DND-41 (cell line): ENCODE results near the gene COCH.
"Not testable (repeated sequence)": the region's sequence is repeated elsewhere in the genome, so short reads cannot be mapped to it uniquely, and the experiment has no call there.

Source experiments
- ATAC-seq: fragments of 200-7000 bp; cut with Tn5 transposase; 3 replicates; pipeline ENCODE4 v1.9.1; 2021; ENCODE audit warnings: low read depth; ENCODE audit not compliant: insufficient read depth
- DNase-seq: peaks from one replicate; pipeline ENCODE4 v3.0.0-alpha.2; 2020
- H2AFZ ChIP-seq: 2 replicates; pipeline ENCODE4 v1.6.0; 2012; ENCODE audit warnings: low read depth, low read length
- H3K27ac ChIP-seq: 2 replicates; pipeline ENCODE4 v1.5.1; 2012; ENCODE audit warnings: low read length, inconsistent platforms
- H3K27me3 ChIP-seq: fragments of 200-600 bp; sonication (generic); 2 replicates; pipeline ENCODE4 v1.6.0; 2012; ENCODE audit warnings: low read length, mild to moderate bottlenecking, inconsistent platforms; ENCODE audit not compliant: insufficient read depth, poor library complexity
- H3K36me3 ChIP-seq: 2 replicates; pipeline ENCODE4 v1.5.1; 2012; ENCODE audit warnings: low read length, inconsistent platforms; ENCODE audit not compliant: insufficient read depth
- H3K4me1 ChIP-seq: 2 replicates; pipeline ENCODE4 v1.5.1; 2012; ENCODE audit warnings: mild to moderate bottlenecking, low read length; ENCODE audit not compliant: insufficient read depth
- H3K4me2 ChIP-seq: 2 replicates; pipeline ENCODE4 v1.6.0; 2012; ENCODE audit warnings: mild to moderate bottlenecking, moderate library complexity, low read length, inconsistent platforms; ENCODE audit not compliant: insufficient read depth
- H3K4me3 ChIP-seq, 2 experiments: fragments of 200-600 bp in 1 of 2; shearing (Covaris generic) in 1 of 2; 2 replicates each; pipeline ENCODE4 v1.5.1; 2012 to 2016; ENCODE audit warnings: inconsistent platforms in 2 of 2, low read length in 2 of 2, mild to moderate bottlenecking in 2 of 2, low read depth in 1 of 2, moderate library complexity in 1 of 2
- H3K79me2 ChIP-seq: 2 replicates; pipeline ENCODE4 v1.6.0; 2012; ENCODE audit warnings: low read length, inconsistent platforms; ENCODE audit not compliant: insufficient read depth
- H3K9ac ChIP-seq: 2 replicates; pipeline ENCODE4 v1.6.0; 2012; ENCODE audit warnings: low read depth, mild to moderate bottlenecking, inconsistent platforms, low read length, moderate library complexity
- H3K9me3 ChIP-seq: 2 replicates; pipeline ENCODE4 v1.5.1; 2012; ENCODE audit warnings: low read length, moderate library complexity, mild to moderate bottlenecking, inconsistent platforms; ENCODE audit not compliant: insufficient read depth, severe bottlenecking
- H4K20me1 ChIP-seq: 2 replicates; pipeline ENCODE4 v1.6.0; 2012; ENCODE audit warnings: low read length; ENCODE audit not compliant: insufficient read depth
- CTCF ChIP-seq: IDR thresholded peaks from 2 replicates; pipeline ENCODE4 v1.5.1; 2012; ENCODE audit warnings: borderline replicate concordance, low read length, moderate library complexity, mild to moderate bottlenecking; ENCODE audit not compliant: poor library complexity, severe bottlenecking; ENCODE audit errors: extremely low read depth
- EZH2 ChIP-seq: IDR thresholded peaks from 3 replicates; pipeline ENCODE4 v1.6.1; 2012; ENCODE audit warnings: borderline replicate concordance, low read depth, mild to moderate bottlenecking, moderate library complexity, low read length, inconsistent platforms; ENCODE audit not compliant: severe bottlenecking

COCH gene

GRCh38 chr14:30896435-30896834 is 22.1 kb downstream of the COCH start:
- no peak overlapping the region for H3K27ac ChIP-seq

DNA sequence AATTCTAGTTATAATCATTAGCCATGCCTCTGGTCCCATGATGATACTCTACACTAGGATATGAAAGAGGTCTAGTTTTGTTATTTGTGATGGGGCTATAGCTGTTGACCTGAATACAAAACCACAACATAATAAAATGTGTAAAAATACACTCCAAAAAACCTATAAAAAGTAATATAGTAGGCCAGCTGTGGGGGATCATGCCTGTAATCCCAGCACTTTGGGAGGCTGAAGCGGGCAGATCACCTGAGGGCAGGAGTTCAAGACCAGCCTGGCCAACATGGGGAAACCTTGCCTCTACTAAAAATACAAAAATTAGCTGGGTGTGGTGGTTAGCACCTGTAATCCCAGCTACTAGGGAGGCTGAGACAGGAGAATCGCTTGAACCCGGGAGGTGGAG is 22.8 kb downstream of the COCH start:
- H3K4me2 ChIP-seq, H4K20me1 ChIP-seq, ATAC-seq, H3K27me3 ChIP-seq, H3K9me3 ChIP-seq, DNase-seq, H3K4me3 ChIP-seq, H3K79me2 ChIP-seq, H3K4me1 ChIP-seq, H2AFZ ChIP-seq, H3K27ac ChIP-seq, H3K9ac ChIP-seq: not testable (repeated sequence)
- H3K36me3 ChIP-seq = peaks cover 46% of the 10 kb centered on the region

More at GRCh38 chr14:30896435-30896834, 22.1 kb downstream of the COCH start:
- Histone ChIP-seq H3K36me3 (peaks cover 41% of the 10 kb centered on the region), H3K4me3 (no peak overlapping the region), H4K20me1 (no peaks in the 10 kb centered on the region), H2AFZ (no peak overlapping the region), H3K9ac (no peak overlapping the region), H3K9me3 (no peaks in the 10 kb centered on the region), H3K79me2 (no peaks in the 10 kb centered on the region), H3K27me3 (no peaks in the 10 kb centered on the region), H3K4me1 (no peaks in the 10 kb centered on the region), H3K4me2 (no peak overlapping the region)
- TF ChIP-seq CTCF (no peak), EZH2 (no peak)
- ATAC-seq = no peak
- DNase-seq = no peak

DNA sequence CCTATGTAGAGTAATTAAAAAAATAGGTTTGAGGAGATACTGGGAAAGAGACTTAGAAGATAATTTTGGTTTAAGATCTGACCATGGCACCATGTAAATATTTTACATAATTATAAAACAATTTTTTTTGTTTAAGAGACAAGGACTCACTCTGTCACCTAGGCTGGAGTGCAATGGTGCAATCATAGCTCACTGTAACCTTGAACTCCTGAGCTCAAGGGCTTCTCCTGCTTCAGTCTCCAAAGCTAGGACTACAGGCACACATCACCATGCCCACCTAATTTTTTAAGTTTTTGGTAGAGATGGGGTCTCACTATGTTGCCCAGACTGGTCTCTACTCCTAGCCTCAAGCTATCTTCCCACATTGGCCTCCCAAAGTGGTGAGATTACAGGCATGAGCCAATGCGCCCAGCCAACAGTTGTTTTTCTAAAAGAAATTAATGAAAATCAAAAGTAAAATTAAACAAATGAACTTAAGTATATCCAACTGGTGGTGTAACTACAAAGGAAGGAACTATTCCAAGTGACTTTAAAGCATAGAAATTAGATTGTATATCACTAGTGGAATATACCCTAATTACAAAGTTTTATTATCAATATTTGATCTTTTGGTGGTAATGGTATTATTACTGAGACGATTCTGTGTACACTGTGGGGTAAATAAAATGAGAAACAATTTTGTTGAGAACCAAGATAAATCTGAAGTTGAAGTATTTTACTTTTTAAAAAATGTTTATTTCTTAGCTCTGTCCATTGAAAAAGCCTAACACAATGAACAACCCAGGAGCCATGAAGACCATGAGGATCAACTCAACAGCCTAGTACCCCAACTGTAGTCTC is 29.1 kb downstream of the COCH start:
- no peaks in the 10 kb centered on the region for H3K9me3 ChIP-seq
- H3K4me1 ChIP-seq = no peaks in the 10 kb centered on the region
- H3K36me3 ChIP-seq = peaks cover 62% of the 10 kb centered on the region; the same call in 1 of the 2 replicates
- DNase-seq = no peak
- H2AFZ ChIP-seq = no peak overlapping the region
- H4K20me1 ChIP-seq = no peaks in the 10 kb centered on the region
- no peak overlapping the region for H3K4me2 ChIP-seq
- H3K79me2 ChIP-seq = no peaks in the 10 kb centered on the region
- no peak for ATAC-seq
- H3K9ac ChIP-seq = no peak overlapping the region
- H3K27me3 ChIP-seq = no peaks in the 10 kb centered on the region
- no peak overlapping the region for H3K4me3 ChIP-seq
- TF ChIP-seq EZH2 (no peak), CTCF (no peak)
- no peak overlapping the region for H3K27ac ChIP-seq

- Histone ChIP-seq H3K9ac (no peak overlapping the region), H3K27ac (no peak overlapping the region), H3K4me1 (no peaks in the 10 kb centered on the region), H3K27me3 (no peaks in the 10 kb centered on the region), H3K4me2 (no peak overlapping the region), H3K79me2 (no peaks in the 10 kb centered on the region), H4K20me1 (no peaks in the 10 kb centered on the region), H2AFZ (no peak overlapping the region), H3K4me3 (no peak overlapping the region), H3K36me3 (peaks cover 84% of the 10 kb centered on the region), H3K9me3 (no peaks in the 10 kb centered on the region)
- DNase-seq (no peak), ATAC-seq (peak; percentile 74; the same call in 2 of the 3 replicates)
- TF ChIP-seq CTCF = peak; percentile 67
- TF ChIP-seq EZH2 = no peak
These were observed 32.6 kb downstream of the COCH start for GRCh38 chr14:30906752-30907658.
